PC-3 (cell line): ENCODE results near the gene NUP50.

Experiments
- EZH2 ChIP-seq: fragments of 300-600 bp; sonication (generic); IDR thresholded peaks from one replicate; pipeline ENCODE4 v1.6.1; 2017; ENCODE audit warnings: antibody characterized with exemption, mild to moderate bottlenecking, low read length; ENCODE audit not compliant: unreplicated experiment
- EZH2phosphoT487 ChIP-seq: fragments of 300-600 bp; sonication (generic); IDR thresholded peaks from 2 replicates; pipeline ENCODE4 v1.6.1; 2018; ENCODE audit warnings: mild to moderate bottlenecking, antibody characterized with exemption, low read length, borderline replicate concordance
- TF ChIP-seq, protein P1 (sequence below): fragments of 300-600 bp; sonication (generic); conservative IDR thresholded peaks from 2 replicates; pipeline ENCODE4 v1.5.1; 2017; ENCODE audit warnings: antibody characterized with exemption, low read depth, mild to moderate bottlenecking, low read length

DNA sequence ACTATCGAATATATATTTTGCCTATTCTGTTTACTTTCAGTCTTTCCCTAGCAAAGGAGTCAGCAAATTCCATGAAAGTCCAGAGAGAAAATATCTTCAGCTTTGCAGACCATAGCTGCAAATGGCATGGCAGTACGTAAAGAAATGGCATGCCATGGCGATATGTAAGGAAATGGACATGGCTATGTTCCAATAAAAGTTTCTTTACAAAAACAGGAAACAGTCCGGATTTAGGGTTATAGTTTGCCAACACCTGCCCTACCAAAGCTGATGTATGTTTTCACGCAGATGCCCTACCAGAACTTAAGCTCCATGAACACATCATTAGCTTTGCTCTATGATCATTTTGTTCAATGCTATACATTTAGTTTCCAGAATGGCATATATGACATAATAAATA lies 57.5 kb downstream of the NUP50 start:
- TF ChIP-seq EZH2 (no peak), EZH2phosphoT487 (no peak)
- TF ChIP-seq, protein P1, sequence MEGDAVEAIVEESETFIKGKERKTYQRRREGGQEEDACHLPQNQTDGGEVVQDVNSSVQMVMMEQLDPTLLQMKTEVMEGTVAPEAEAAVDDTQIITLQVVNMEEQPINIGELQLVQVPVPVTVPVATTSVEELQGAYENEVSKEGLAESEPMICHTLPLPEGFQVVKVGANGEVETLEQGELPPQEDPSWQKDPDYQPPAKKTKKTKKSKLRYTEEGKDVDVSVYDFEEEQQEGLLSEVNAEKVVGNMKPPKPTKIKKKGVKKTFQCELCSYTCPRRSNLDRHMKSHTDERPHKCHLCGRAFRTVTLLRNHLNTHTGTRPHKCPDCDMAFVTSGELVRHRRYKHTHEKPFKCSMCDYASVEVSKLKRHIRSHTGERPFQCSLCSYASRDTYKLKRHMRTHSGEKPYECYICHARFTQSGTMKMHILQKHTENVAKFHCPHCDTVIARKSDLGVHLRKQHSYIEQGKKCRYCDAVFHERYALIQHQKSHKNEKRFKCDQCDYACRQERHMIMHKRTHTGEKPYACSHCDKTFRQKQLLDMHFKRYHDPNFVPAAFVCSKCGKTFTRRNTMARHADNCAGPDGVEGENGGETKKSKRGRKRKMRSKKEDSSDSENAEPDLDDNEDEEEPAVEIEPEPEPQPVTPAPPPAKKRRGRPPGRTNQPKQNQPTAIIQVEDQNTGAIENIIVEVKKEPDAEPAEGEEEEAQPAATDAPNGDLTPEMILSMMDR, result no peak
